ENCODE measurements around the gene MYH1. TPM values are rescaled to one million over a fixed set of nuclear protein-coding genes. Genes with fewer than 3 reads are reported as not detected.

MYH1 gene
- total RNA-seq, 2 experiments from 2014 or later: not detected

GRCh38 chr17:10471858-10472257, 46.5 kb downstream of the MYH1 start:
- Histone ChIP-seq H3K36me3 (ENCODE audit: insufficient read depth, low read length) (no peaks in the 10 kb centered on the region), H3K27ac (ENCODE audit: low read depth, low read length, poor library complexity, severe bottlenecking) (no peak overlapping the region)
- CTCF ChIA-PET (ENCODE audit: unreplicated experiment): no interaction called here

DNA sequence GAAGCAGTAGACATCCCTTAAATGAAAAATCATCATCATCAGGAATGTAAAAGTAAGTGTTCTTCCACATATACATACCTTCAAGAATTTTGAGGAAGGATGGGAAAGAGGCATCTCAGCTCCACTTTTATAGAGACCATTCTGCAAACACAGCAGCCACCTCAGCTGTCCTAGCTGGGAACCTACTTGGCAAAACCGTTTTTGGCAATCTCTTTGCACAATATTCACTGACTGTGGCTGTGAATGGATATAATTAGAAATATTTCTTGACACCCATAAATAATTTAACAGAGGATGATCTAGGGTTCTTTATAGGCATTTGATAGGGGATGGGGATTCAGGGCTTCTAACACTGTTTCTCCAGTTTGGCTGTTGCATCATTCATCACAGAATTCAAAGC, 48.9 kb downstream of the MYH1 start, which contains the start of gene MYH4:
MYH4 (minus strand) TSS at position 101 of the 400 bp plus-strand sequence. CDS start 2,814 bp downstream, outside the sequence.
- no peaks in the 10 kb centered on the region for H3K36me3 ChIP-seq (ENCODE audit: insufficient read depth, low read length)
- H3K4me2 ChIP-seq (ENCODE audit: low read length): no peak within 1 kb of the TSS
- H2AFZ ChIP-seq (ENCODE audit: low read length): no peak within 1 kb of the TSS
- H3K9me3 ChIP-seq (ENCODE audit: low read length): no peaks in the 10 kb centered on the region
- no peak within 1 kb of the TSS for H3K4me3 ChIP-seq (ENCODE audit: low read depth, low read length, poor library complexity, severe bottlenecking)
- H3K27ac ChIP-seq (ENCODE audit: low read depth, low read length, poor library complexity, severe bottlenecking): no peak within 1 kb of the TSS
- intact Hi-C loops (cut with micrococcal nuclease; ENCODE audit: unreplicated experiment): no loop called here
- no peaks in the 10 kb centered on the region for H3K9me2 ChIP-seq (ENCODE audit: insufficient read depth, low read length)
- ChIA-PET POLR2A (no interaction called here), CTCF (ENCODE audit: unreplicated experiment) (no interaction called here)
- no peaks in the 10 kb centered on the region for H3K79me2 ChIP-seq (ENCODE audit: insufficient read depth, low read depth, low read length)
- DNase-seq (ENCODE audit: low spot score): no peak
- no peaks in the 10 kb centered on the region for H4K20me1 ChIP-seq (ENCODE audit: insufficient read depth, low read length)
- TF ChIP-seq, protein P1, sequence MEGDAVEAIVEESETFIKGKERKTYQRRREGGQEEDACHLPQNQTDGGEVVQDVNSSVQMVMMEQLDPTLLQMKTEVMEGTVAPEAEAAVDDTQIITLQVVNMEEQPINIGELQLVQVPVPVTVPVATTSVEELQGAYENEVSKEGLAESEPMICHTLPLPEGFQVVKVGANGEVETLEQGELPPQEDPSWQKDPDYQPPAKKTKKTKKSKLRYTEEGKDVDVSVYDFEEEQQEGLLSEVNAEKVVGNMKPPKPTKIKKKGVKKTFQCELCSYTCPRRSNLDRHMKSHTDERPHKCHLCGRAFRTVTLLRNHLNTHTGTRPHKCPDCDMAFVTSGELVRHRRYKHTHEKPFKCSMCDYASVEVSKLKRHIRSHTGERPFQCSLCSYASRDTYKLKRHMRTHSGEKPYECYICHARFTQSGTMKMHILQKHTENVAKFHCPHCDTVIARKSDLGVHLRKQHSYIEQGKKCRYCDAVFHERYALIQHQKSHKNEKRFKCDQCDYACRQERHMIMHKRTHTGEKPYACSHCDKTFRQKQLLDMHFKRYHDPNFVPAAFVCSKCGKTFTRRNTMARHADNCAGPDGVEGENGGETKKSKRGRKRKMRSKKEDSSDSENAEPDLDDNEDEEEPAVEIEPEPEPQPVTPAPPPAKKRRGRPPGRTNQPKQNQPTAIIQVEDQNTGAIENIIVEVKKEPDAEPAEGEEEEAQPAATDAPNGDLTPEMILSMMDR (conservative IDR thresholded peaks at IDR 0.05; ENCODE audit: low read length): no peak
- TF ChIP-seq EZH2phosphoT487 (IDR thresholded peaks at IDR 0.05; ENCODE audit: borderline replicate concordance, low read depth, low read length): no peak
- BruUV-seq (replicated peaks): no TSS peak
- H3K4me1 ChIP-seq (ENCODE audit: insufficient read depth, low read length, poor library complexity, severe bottlenecking): no peaks in the 10 kb centered on the region

More at GRCh38 chr17:10471858-10472257, 46.5 kb downstream of the MYH1 start:
- Histone ChIP-seq H4K20me1 (ENCODE audit: insufficient read depth, low read length) (no peaks in the 10 kb centered on the region), H3K9me2 (ENCODE audit: insufficient read depth, low read length) (no peaks in the 10 kb centered on the region), H3K9me3 (ENCODE audit: low read length) (no peaks in the 10 kb centered on the region), H2AFZ (ENCODE audit: low read length) (no peak overlapping the region), H3K4me1 (ENCODE audit: insufficient read depth, low read length, poor library complexity, severe bottlenecking) (no peaks in the 10 kb centered on the region), H3K79me2 (ENCODE audit: insufficient read depth, low read depth, low read length) (no peaks in the 10 kb centered on the region), H3K4me2 (ENCODE audit: low read length) (no peak overlapping the region), H3K4me3 (ENCODE audit: low read depth, low read length, poor library complexity, severe bottlenecking) (no peak overlapping the region)
- no peak for DNase-seq (ENCODE audit: low spot score)
- TF ChIP-seq, protein P1 (conservative IDR thresholded peaks at IDR 0.05; ENCODE audit: low read length): no peak
- TF ChIP-seq EZH2phosphoT487 (IDR thresholded peaks at IDR 0.05; ENCODE audit: borderline replicate concordance, low read depth, low read length): no peak
- intact Hi-C loops (cut with micrococcal nuclease; ENCODE audit: unreplicated experiment): no loop called here
- POLR2A ChIA-PET: no interaction called here
- BruUV-seq (replicated peaks): no TSS peak

- intact Hi-C loops (cut with micrococcal nuclease; ENCODE audit: unreplicated experiment): no loop called here
- H3K36me3 ChIP-seq (ENCODE audit: insufficient read depth, low read length): no peaks in the 10 kb centered on the region
- no peak overlapping the region for H2AFZ ChIP-seq (ENCODE audit: low read length)
- H3K4me3 ChIP-seq (ENCODE audit: low read depth, low read length, poor library complexity, severe bottlenecking): no peak overlapping the region
- H3K9me3 ChIP-seq (ENCODE audit: low read length): no peaks in the 10 kb centered on the region
- ChIA-PET POLR2A (interaction anchor here (1.5 kb wide), 1 partner anchor 10 kb away, joined by 3 read pairs; no protein-coding TSS in a partner anchor), CTCF (ENCODE audit: unreplicated experiment) (no interaction called here)
- TF ChIP-seq, protein P1 (conservative IDR thresholded peaks at IDR 0.05; ENCODE audit: low read length): peak; percentile 25; the same call in 1 of the 2 replicates
- no peak for TF ChIP-seq EZH2phosphoT487 (IDR thresholded peaks at IDR 0.05; ENCODE audit: borderline replicate concordance, low read depth, low read length)
- no TSS peak for BruUV-seq (replicated peaks)
- DNase-seq (ENCODE audit: low spot score): peak; percentile 0
- H3K4me1 ChIP-seq (ENCODE audit: insufficient read depth, low read length, poor library complexity, severe bottlenecking): no peaks in the 10 kb centered on the region
- no peak overlapping the region for H3K27ac ChIP-seq (ENCODE audit: low read depth, low read length, poor library complexity, severe bottlenecking)
- no peaks in the 10 kb centered on the region for H4K20me1 ChIP-seq (ENCODE audit: insufficient read depth, low read length)
- H3K4me2 ChIP-seq (ENCODE audit: low read length): no peak overlapping the region
- H3K79me2 ChIP-seq (ENCODE audit: insufficient read depth, low read depth, low read length): no peaks in the 10 kb centered on the region
- H3K9me2 ChIP-seq (ENCODE audit: insufficient read depth, low read length): no peaks in the 10 kb centered on the region
Observed at GRCh38 chr17:10463402-10463801, 54.9 kb downstream of the MYH1 start.
